Measurements from ENCODE around the gene ANKRA2. TPM values are rescaled to one million over a fixed set of nuclear protein-coding genes. Genes with fewer than 3 reads are reported as not detected.

Gene ANKRA2
- total and polyA plus RNA-seq, 4 donors = 12.6 to 60.6 (median 21.5) TPM

DNA sequence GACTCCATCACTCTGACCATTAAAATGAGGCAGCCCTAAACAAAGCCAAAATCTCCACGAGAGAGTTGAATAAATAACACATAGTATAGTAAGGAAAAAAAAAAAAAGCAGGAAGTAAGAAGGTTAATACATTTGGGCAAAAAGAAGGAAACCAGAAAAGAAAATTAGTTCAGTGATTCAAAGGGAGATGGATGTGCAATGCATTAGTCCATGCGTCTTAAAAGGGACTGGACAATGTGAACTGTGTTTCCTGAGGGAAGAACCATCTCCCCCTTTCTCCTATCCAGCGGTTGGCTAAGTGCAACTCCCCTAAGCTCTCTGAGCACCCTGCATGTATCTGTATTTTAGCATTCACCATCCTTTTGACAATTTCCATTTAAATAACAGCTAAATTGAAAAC lies 1.4 kb downstream of the ANKRA2 start:
- peak overlapping the region; percentile 48 for H3K4me3 ChIP-seq
- peak overlapping the region; percentile 88 to 96 for H3K9ac ChIP-seq (ENCODE audit: insufficient read depth in 1 of 2, low read length in 2 of 2)
- WGBS, 2 donors = 22 to 28% methylated on average over 3 of the region's 3 CpGs
- peaks cover 0 to 23% (median 0%) of the 10 kb centered on the region in 5 donors for H3K4me1 ChIP-seq (ENCODE audit: control insufficient read depth in 5 of 5, insufficient read depth in 5 of 5, low read length in 5 of 5)
- no peak for ATAC-seq (ENCODE audit: insufficient read depth, low FRiP score)
- H3K27me3 ChIP-seq (ENCODE audit: control insufficient read depth in 3 of 3, insufficient read depth in 3 of 3, low read length in 2 of 3) = no peaks in the 10 kb centered on the region
- peak in 1 of 3 donors; percentile 8 for DNase-seq
- H3K9me3 ChIP-seq (ENCODE audit: control insufficient read depth in 4 of 4, insufficient read depth in 3 of 4, low read length in 3 of 4) = no peaks in the 10 kb centered on the region
- TF ChIP-seq, protein P1, sequence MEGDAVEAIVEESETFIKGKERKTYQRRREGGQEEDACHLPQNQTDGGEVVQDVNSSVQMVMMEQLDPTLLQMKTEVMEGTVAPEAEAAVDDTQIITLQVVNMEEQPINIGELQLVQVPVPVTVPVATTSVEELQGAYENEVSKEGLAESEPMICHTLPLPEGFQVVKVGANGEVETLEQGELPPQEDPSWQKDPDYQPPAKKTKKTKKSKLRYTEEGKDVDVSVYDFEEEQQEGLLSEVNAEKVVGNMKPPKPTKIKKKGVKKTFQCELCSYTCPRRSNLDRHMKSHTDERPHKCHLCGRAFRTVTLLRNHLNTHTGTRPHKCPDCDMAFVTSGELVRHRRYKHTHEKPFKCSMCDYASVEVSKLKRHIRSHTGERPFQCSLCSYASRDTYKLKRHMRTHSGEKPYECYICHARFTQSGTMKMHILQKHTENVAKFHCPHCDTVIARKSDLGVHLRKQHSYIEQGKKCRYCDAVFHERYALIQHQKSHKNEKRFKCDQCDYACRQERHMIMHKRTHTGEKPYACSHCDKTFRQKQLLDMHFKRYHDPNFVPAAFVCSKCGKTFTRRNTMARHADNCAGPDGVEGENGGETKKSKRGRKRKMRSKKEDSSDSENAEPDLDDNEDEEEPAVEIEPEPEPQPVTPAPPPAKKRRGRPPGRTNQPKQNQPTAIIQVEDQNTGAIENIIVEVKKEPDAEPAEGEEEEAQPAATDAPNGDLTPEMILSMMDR (IDR thresholded peaks at IDR 0.05; ENCODE audit: control extremely low read depth, extremely low read depth) = no peak
- H3K27ac ChIP-seq (ENCODE audit: low read depth in 1 of 2, low read length in 1 of 2) = no peak overlapping the region
- peaks cover 8 to 20% (median 16%) of the 10 kb centered on the region in 4 donors for H3K36me3 ChIP-seq (ENCODE audit: control insufficient read depth in 4 of 4, insufficient read depth in 4 of 4, low read length in 4 of 4)

DNA sequence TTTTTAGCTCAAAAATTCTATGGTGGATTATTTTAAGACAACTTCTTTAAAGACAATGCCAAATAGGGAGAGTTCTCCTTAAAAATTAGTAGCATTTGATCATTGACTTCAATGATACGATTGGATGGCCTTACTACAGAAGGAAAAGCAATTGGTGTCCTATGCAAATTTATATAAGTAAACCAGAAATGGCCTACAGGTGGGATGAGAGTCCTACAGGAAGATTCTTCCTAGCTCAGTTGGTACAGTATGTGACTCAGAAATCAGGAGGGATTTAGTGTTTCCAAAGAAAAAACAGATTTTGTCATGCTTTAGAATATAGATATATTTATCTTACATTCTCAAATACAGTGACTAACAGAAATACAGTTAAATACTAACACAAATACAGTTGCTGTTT lies 6.5 kb downstream of the ANKRA2 start:
- ATAC-seq (ENCODE audit: insufficient read depth, low FRiP score) = no peak
- peaks cover 10 to 46% (median 21%) of the 10 kb centered on the region in 4 donors for H3K36me3 ChIP-seq (ENCODE audit: control insufficient read depth in 4 of 4, insufficient read depth in 4 of 4, low read length in 4 of 4)
- 92 to 95% methylated on average over 1 of the region's 1 CpG for WGBS, 2 donors

DNA sequence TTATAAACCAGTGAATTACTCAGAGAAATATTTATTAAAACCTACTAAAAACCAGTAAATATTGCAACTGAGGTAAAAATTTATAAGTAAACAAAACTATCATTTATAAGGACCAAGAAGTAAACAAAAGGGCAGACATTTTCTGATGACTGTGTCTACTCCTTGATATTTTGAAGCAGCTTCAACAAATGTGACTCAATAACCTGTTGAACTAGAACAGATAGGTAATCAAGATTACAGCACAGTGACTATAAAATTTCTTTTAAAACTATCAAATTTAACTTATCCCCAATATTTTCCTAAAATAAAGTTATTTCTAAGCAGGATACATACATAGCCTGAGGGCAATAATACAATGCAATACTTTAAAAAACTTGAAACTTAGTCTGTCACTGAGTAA lies 12.8 kb downstream of the ANKRA2 start:
- ATAC-seq (ENCODE audit: insufficient read depth, low FRiP score) (no peak), DNase-seq (no peak)
- TF ChIP-seq, protein P1 (IDR thresholded peaks at IDR 0.05; ENCODE audit: control extremely low read depth, extremely low read depth) = no peak
- Histone ChIP-seq H3K27ac (ENCODE audit: low read depth in 1 of 2, low read length in 1 of 2) (no peak overlapping the region), H3K4me3 (no peak overlapping the region), H3K9ac (ENCODE audit: insufficient read depth in 1 of 2, low read length in 2 of 2) (no peak overlapping the region), H3K9me3 (ENCODE audit: control insufficient read depth in 4 of 4, insufficient read depth in 3 of 4, low read length in 3 of 4) (no peaks in the 10 kb centered on the region), H3K36me3 (ENCODE audit: control insufficient read depth in 4 of 4, insufficient read depth in 4 of 4, low read length in 4 of 4) (peaks cover 9 to 35% (median 22%) of the 10 kb centered on the region in 4 donors), H3K4me1 (ENCODE audit: control insufficient read depth in 5 of 5, insufficient read depth in 5 of 5, low read length in 5 of 5) (no peaks in the 10 kb centered on the region), H3K27me3 (ENCODE audit: control insufficient read depth in 3 of 3, insufficient read depth in 3 of 3, low read length in 2 of 3) (no peaks in the 10 kb centered on the region)

More for the DNA sequence above, 6.5 kb downstream of the ANKRA2 start:
- DNase-seq = no peak
- Histone ChIP-seq H3K27me3 (ENCODE audit: control insufficient read depth in 3 of 3, insufficient read depth in 3 of 3, low read length in 2 of 3) (no peaks in the 10 kb centered on the region), H3K9me3 (ENCODE audit: control insufficient read depth in 4 of 4, insufficient read depth in 3 of 4, low read length in 3 of 4) (no peaks in the 10 kb centered on the region), H3K4me1 (ENCODE audit: control insufficient read depth in 5 of 5, insufficient read depth in 5 of 5, low read length in 5 of 5) (peaks cover 0 to 8% (median 0%) of the 10 kb centered on the region in 5 donors), H3K27ac (ENCODE audit: low read depth in 1 of 2, low read length in 1 of 2) (no peak overlapping the region), H3K4me3 (no peak overlapping the region), H3K9ac (ENCODE audit: insufficient read depth in 1 of 2, low read length in 2 of 2) (no peak overlapping the region)
- TF ChIP-seq, protein P1 (IDR thresholded peaks at IDR 0.05; ENCODE audit: control extremely low read depth, extremely low read depth) = no peak

DNA sequence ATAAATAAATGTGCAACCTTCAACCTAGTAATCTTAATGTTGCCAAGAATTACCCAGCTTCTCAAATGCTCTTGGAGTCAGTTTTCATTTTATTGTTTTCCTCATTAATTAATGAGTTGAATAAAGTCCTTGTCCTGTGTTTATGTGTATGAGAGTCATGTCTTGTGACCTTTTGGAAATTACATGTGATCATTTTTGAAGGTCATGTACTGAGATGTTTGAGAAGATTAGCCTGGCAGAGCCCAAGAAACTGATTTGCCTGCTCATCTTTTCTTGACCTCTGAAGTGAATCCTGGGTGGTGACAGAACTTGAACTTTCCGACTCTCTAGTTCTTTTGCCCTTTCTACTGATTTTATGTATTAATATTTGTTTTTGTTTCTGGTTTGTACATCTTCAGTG lies 15.4 kb downstream of the ANKRA2 start:
- Histone ChIP-seq H3K9me3 (ENCODE audit: control insufficient read depth in 4 of 4, insufficient read depth in 3 of 4, low read length in 3 of 4) (no peaks in the 10 kb centered on the region), H3K27ac (ENCODE audit: low read depth in 1 of 2, low read length in 1 of 2) (no peak overlapping the region), H3K4me3 (no peak overlapping the region), H3K4me1 (ENCODE audit: control insufficient read depth in 5 of 5, insufficient read depth in 5 of 5, low read length in 5 of 5) (peaks cover 0 to 2% (median 0%) of the 10 kb centered on the region in 5 donors), H3K9ac (ENCODE audit: insufficient read depth in 1 of 2, low read length in 2 of 2) (no peak overlapping the region), H3K27me3 (ENCODE audit: control insufficient read depth in 3 of 3, insufficient read depth in 3 of 3, low read length in 2 of 3) (no peaks in the 10 kb centered on the region), H3K36me3 (ENCODE audit: control insufficient read depth in 4 of 4, insufficient read depth in 4 of 4, low read length in 4 of 4) (peaks cover 9 to 24% (median 18%) of the 10 kb centered on the region in 4 donors)
- TF ChIP-seq, protein P1 (IDR thresholded peaks at IDR 0.05; ENCODE audit: control extremely low read depth, extremely low read depth) = no peak
- ATAC-seq (ENCODE audit: insufficient read depth, low FRiP score) = no peak
- WGBS, 2 donors = 86 to 89% methylated on average over 1 of the region's 1 CpG
- DNase-seq = no peak
